Stimulated activated CD4-positive, alpha-beta T cell treated with anti-CD3 and anti-CD28 coated beads, Interleukin-12 subunit alpha, Interleukin-12 subunit beta, amount 100 ng/mL, for 4 hours (primary cell): ENCODE measurements around the gene SH2D3A.

Source experiments
- DNase-seq: peaks from one replicate; pipeline ENCODE4 v3.0.0-alpha.2; 2020

Gene SH2D3A

DNA sequence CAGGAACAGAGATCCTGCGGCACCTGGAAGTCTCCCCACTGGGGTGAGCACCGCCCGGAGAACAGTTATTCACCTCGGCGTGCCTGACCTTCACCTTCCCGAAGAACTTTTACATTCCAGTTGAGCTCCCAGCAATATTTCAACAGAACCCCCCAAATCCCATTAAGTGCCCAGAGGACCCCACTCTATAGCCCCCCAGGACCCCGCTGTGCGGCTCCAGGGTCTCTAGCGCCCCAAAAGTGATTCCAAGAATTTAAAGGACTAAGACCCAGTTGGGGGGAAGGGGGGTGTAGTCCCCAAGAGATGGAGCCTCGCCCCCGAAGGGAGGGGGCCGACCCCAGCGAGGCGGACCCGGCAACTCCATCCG lies 30.3 kb downstream of the SH2D3A start:
- DNase-seq, result no peak

- DNase-seq, result peak; percentile 62
Observed at GRCh38 chr19:6736169-6736916, 30.9 kb downstream of the SH2D3A start.

- no peak for DNase-seq
Observed at GRCh38 chr19:6735181-6735911, 31.9 kb downstream of the SH2D3A start.

GRCh38 chr19:6734096-6734696 lies 33.0 kb downstream of the SH2D3A start:
- no peak for DNase-seq

DNA sequence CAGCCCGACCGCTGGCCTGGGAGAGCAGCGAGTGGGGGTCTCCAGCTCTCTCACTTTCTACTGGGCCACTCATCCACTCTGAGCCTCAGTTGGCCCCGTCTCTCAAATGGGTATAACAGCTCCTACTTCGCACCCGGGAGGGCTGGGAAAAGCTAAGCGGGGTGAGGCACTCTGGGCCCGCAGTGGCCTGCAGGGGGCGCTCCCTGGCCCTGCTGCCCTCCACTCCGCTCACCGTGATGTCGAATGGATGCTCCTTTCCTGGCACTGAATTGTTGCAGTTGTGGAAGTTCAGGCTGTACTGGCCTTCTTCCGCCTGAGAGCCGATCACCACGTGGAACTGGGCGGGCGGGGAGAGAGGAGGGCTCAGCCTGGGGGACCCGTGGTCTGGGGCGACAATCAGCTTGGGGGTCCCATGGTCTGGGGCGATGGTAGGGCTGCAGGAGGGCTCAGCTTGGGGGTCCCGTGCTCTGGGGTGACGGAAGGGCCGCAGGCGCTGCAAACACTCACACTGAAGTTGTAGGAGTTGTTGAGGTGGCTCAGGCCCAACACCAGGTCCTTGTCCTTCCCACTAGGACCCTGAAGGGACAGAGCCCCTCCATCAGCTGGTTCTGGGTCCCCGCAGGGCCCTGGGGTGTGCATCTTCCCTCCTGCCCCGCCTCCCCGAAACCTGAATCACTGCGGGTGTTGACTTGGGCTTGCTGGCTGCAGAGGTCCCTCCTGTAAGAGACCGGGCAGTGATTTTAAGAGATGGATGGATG lies 33.7 kb downstream of the SH2D3A start:
- DNase-seq, result no peak

DNA sequence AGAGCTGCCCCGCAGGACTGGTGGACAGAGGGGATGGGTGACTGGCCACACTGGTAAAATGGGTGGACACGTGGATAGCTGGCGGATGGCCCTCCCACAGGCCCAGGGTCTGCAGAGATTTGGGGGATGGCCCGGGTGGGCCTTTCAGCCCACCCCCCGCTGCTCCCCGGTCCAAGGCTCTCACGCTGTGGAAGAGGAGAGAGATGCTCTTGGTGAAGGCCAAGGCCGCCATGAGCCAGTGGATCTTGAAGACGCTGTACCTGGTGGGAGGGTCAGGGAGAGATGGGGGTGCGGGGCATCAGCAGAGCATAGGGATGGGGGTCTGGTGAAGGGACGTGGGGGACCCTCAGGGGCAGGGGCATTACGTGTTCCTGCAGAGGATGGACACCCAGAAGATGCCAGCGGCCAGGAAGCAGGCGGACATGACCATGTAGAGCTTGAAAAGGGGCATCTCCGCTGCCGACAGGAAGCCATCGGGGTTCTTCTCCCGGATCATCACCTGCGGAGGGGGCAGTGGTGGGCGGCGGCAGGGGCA lies 34.4 kb downstream of the SH2D3A start:
- no peak for DNase-seq

GRCh38 chr19:6731822-6732221 lies 35.4 kb downstream of the SH2D3A start:
- no peak for DNase-seq

DNA sequence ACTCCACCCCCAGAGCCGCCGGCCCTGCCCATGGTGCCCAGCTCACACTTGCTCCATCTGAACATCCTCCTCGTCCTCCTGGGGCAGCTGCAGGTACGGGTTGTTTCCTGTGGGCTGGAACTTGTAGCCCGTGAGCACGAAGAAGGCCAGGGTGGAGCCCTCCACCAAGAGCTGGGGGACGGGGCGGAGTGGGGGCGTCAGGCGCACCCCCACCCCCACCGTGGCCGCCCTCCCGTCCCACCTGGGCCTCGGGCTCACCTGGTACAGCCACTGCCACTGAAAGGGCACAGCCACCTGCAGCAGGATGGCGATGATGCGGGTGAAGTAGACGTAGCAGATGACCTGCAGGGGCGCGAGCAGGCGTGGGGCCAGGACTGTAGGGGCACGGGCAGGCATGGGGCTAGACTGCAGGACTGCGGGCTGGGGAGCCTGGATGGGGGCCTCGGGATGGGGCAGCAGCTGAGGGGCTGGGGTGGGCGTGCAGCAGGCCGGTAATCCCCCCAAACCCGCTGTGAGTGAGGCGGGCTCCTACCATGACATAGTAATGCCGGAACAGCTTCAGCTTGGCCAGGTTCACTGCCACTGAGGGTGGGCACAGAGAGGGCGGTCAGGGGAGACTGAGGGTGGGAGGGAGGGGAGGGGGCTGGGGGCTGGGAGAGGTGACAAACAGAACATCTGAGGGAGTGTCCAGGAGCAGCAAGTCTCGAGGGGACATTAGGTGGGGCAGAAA lies 36.1 kb downstream of the SH2D3A start:
- DNase-seq, result no peak

DNA sequence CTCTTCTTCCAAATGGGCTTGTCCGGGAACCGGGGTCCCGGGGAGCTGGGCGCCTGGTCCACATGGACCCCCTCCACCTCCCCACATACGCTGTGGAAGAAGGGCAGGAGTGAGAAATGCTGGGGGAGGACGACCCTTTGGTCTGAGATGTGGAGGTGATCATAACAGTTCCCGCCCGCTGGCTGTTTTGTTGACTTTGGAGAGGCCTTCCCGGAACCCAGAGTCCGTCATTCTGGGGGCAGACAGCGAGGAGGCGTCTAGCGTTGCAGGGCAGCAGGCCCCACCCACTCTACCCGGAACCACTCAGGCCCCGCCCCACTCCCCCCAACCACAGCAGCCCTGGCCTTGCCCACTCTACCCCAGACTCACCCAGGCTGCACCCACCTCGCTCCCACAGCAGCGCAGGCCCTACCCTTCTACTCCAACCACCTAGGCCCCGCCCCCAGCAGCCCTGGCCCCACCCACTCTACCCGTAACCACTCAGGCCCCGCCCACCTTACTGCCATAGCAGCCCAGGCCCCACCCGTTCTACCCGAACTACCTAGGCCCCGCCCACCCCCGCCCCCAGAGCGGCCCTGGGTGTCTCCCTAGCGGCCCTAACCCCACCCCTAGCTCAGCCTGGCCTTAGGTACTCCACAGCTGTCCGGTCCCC lies 37.0 kb downstream of the SH2D3A start:
- DNase-seq, result peak; percentile 39

- no peak for DNase-seq
Observed at GRCh38 chr19:6729573-6730152, 37.6 kb downstream of the SH2D3A start.

DNA sequence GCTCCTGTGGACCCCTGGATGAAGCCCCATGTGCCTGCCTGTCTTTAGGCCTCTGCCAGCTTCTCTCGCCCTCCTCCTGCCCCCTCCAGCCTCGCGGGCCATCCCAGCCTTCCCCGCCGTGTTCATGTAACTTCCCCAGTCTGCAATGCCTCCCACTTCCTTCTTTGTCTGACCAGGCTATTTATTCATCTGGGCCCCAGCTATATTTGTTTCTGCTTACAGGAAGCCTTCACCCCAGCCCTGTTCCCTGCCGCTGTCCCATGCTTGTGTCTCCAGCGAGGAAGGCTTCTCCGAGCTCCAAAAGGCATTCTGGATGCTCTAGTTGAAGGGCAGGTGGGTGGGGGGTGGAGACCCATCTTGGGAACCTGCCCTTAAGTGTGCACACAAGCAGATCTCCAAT lies 38.9 kb downstream of the SH2D3A start:
- DNase-seq, result no peak

DNA sequence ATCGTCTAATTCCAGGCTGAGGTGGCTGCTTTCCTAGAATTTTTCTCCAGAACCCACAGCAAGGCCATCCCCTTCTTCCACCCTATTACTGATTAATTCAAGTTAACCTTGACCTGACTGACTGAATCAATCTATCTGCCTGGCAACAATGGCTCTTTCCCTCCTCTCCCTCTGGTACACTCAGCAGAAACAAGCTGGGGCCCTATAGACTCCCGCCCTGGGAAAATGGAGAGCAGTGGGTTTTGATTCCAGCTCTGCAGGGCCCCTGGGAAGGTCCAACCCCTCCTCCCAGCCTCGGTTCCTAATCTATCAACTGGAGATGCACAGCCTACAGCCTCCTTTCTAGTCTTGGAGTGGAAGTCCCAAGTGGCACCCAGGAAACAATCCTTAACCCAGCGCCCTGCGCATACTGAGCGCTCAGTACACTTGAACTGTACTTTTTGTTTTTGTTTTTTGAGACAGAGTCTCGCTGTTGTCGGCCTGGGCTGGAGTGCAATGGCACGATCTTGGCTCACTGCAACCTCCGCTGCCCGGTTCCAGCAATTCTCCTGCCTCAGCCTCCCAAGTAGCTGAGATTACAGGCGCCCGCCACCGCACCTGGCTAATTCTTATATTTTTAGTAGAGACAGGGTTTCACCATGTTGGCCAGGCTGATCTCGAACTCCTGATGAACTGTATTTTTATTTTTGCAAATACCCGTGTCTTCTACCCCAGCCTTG lies 41.6 kb downstream of the SH2D3A start:
- DNase-seq, result no peak

GRCh38 chr19:6724631-6725492 lies 42.4 kb downstream of the SH2D3A start:
- DNase-seq, result no peak

DNA sequence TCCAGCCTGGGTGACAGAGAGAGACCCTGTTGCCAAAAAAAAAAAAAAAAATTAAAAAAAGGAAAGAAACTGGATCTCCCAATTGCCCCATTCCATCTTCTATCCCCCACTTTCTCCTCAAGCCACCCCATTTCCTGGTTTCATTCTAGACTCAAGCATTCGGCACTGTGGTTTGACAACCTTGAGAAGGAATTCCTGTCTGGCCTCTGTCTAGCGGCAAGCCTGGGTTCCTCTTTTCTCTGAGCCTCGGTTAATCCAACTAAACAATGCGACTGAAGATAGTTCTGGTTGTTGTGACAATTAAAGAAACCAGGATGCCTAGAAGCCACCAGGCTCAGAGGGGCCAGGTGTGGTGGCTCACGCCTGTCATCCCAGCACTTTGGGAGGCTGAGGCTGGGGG lies 43.5 kb downstream of the SH2D3A start:
- no peak for DNase-seq

DNA sequence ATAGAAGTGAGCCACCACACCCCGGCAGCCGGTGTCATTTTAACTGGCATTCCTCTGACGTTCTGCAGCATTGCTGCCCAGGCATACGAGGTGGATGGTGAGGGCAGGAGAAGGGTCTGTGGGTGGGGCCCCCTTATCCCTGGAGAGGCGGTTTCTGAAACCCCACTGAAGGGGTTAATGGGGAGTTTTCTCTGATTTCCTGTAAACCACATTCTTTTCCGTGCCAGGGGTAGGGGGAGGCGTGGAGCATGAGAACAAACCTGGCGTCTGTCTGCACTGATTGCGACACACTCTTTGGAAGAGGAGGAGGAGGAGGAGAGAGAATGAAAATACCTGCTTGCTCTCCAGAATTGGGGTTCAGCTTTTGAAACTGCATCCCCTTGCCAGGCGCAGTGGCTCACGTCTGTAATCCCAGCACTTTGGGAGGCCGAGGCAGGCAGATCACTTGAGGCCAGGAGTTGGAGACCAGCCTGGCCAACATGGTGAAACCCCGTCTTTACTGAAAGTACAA lies 44.1 kb downstream of the SH2D3A start:
- no peak for DNase-seq

- DNase-seq, result no peak
Observed at GRCh38 chr19:6721773-6722172, 45.5 kb downstream of the SH2D3A start.

DNA sequence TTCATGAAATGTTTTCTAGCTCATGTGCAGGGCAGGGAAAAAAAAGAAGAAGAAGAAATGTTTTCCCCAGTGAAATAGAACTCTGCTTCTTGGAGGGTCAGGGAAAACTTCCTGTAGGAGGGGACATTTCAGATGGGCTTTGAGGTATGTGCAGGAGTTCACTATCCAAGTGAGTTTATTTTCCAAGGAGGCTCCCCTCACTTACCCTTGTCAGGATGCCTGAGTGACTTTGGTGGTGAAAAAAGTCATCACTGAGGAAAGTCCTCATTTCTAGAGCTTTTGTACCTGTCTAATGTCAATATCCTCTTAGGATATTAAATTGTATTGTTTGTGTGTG lies 46.1 kb downstream of the SH2D3A start:
- no peak for DNase-seq

GRCh38 chr19:6720369-6721137 lies 46.7 kb downstream of the SH2D3A start, which contains the start of gene C3:
TSS of gene C3 (minus strand) at chr19:6720650. CDS start at chr19:6720589, 61 bp downstream.
- DNase-seq, result no peak

DNA sequence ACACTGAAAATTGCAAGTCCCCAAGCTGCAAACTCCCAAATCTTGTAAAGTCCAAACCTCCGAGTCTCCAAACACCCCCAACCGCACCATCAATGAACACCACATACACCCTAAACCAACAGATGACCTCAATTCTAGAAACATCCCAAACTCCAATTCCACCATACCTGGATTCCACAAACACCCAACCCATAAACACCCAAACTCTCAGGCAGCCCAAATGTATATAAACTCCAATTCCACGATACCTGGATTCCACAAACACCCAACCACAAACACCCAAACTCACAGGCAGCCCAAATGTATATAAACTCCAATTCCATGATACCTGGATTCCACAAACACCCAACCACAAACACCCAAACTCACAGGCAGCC lies 47.3 kb downstream of the SH2D3A start:
- DNase-seq, result no peak
